GM23338 (cell line): ENCODE measurements around the gene DAB2. TPM values are rescaled to one million over a fixed set of nuclear protein-coding genes. Genes with fewer than 3 reads are reported as not detected.

Experiments used
- ATAC-seq: fragments of 200-7000 bp; cut with Tn5 transposase; 3 replicates; pipeline ENCODE4 v1.9.1; 2020
- DNase-seq: peaks from one replicate; pipeline ENCODE4 v3.0.0-alpha.2; 2015; ENCODE audit warnings: low spot score
- H2AFZ ChIP-seq: fragments of 200-600 bp; sonication (generic); 2 replicates; pipeline ENCODE4 v1.8.0; 2016; ENCODE audit warnings: antibody characterized with exemption, mild to moderate bottlenecking, moderate library complexity
- H3F3A ChIP-seq: fragments of 200-600 bp; sonication (generic); replicated peaks from 2 replicates; pipeline ENCODE4 v1.8.0; 2017; ENCODE audit warnings: antibody characterized with exemption, mixed run types, low read depth
- H3K27ac ChIP-seq: fragments of 200-600 bp; sonication (generic); 2 replicates; pipeline ENCODE4 v1.6.1; 2016; ENCODE audit warnings: low read depth
- H3K27me3 ChIP-seq: fragments of 200-600 bp; sonication (generic); 2 replicates; pipeline ENCODE4 v1.8.0; 2016; ENCODE audit warnings: mild to moderate bottlenecking, mixed run types, moderate library complexity; ENCODE audit not compliant: insufficient read depth
- H3K36me3 ChIP-seq: fragments of 200-600 bp; sonication (generic); 2 replicates; pipeline ENCODE4 v1.8.0; 2016; ENCODE audit warnings: mild to moderate bottlenecking; ENCODE audit not compliant: insufficient read depth
- H3K4me1 ChIP-seq: fragments of 200-600 bp; sonication (generic); 2 replicates; pipeline ENCODE4 v1.8.0; 2016; ENCODE audit warnings: mild to moderate bottlenecking, moderate library complexity; ENCODE audit not compliant: insufficient read depth
- H3K4me2 ChIP-seq: fragments of 200-600 bp; sonication (generic); 2 replicates; pipeline ENCODE4 v1.7.1; 2017; ENCODE audit warnings: mixed run types
- H3K4me3 ChIP-seq: fragments of 200-600 bp; sonication (generic); 2 replicates; pipeline ENCODE4 v1.6.1; 2016; ENCODE audit warnings: mixed run types
- H3K79me2 ChIP-seq: fragments of 200-600 bp; sonication (generic); replicated peaks from 2 replicates; pipeline ENCODE4 v1.8.0; 2017; ENCODE audit warnings: mild to moderate bottlenecking; ENCODE audit not compliant: insufficient read depth
- H3K9me2 ChIP-seq: fragments of 200-600 bp; sonication (generic); 2 replicates; pipeline ENCODE4 v1.8.0; 2017; ENCODE audit not compliant: insufficient read depth
- H4K20me1 ChIP-seq: fragments of 200-600 bp; sonication (generic); replicated peaks from 2 replicates; pipeline ENCODE4 v1.8.0; 2017; ENCODE audit warnings: mild to moderate bottlenecking; ENCODE audit not compliant: insufficient read depth
- H3K27ac Mint-ChIP-seq: 2 replicates; pipeline ENCODE4 v1.8.0; 2020; ENCODE audit warnings: inconsistent platforms, mild to moderate bottlenecking, moderate library complexity, mixed read lengths
- H3K27me3 Mint-ChIP-seq: 3 replicates; pipeline ENCODE4 v1.8.0; 2022; ENCODE audit warnings: low read depth, mild to moderate bottlenecking, moderate library complexity, mixed read lengths, inconsistent platforms; ENCODE audit not compliant: insufficient read depth, poor library complexity
- H3K36me3 Mint-ChIP-seq: 3 replicates; pipeline ENCODE4 v1.8.0; 2021; ENCODE audit warnings: low read depth, mild to moderate bottlenecking, inconsistent platforms, moderate library complexity, mixed read lengths
- H3K4me1 Mint-ChIP-seq: 3 replicates; pipeline ENCODE4 v1.8.0; 2020; ENCODE audit warnings: mild to moderate bottlenecking, inconsistent platforms, mixed read lengths
- H3K4me3 Mint-ChIP-seq: 3 replicates; pipeline ENCODE4 v1.8.0; 2021; ENCODE audit warnings: moderate library complexity, mild to moderate bottlenecking, inconsistent platforms, mixed read lengths
- H3K9me3 Mint-ChIP-seq: 3 replicates; pipeline ENCODE4 v1.8.0; 2020; ENCODE audit warnings: moderate library complexity, mild to moderate bottlenecking, inconsistent platforms, mixed read lengths
- CREB1 ChIP-seq: fragments of 250-450 bp; sonication (Bioruptor Pico); IDR thresholded peaks from 2 replicates; pipeline ENCODE4 v1.5.0; 2020; ENCODE audit warnings: low read depth, mild to moderate bottlenecking, moderate library complexity
- EZH2phosphoT487 ChIP-seq: fragments of 200-600 bp; sonication (generic); IDR thresholded peaks from one replicate; pipeline ENCODE4 v1.8.1; 2018; ENCODE audit warnings: antibody characterized with exemption; ENCODE audit not compliant: unreplicated experiment
- JUNB ChIP-seq: IDR thresholded peaks from one replicate; pipeline ENCODE4 v1.6.1; 2016; ENCODE audit warnings: antibody characterized with exemption; ENCODE audit not compliant: unreplicated experiment
- NANOG ChIP-seq: IDR thresholded peaks from 2 replicates; pipeline ENCODE4 v1.6.1; 2016; ENCODE audit warnings: antibody characterized with exemption, borderline replicate concordance
- POLR2AphosphoS5 ChIP-seq: IDR thresholded peaks from 2 replicates; pipeline ENCODE4 v1.6.1; 2016; ENCODE audit warnings: antibody characterized with exemption, low read depth
- STAT1 ChIP-seq: IDR thresholded peaks from one replicate; pipeline ENCODE4 v1.6.1; 2016; ENCODE audit warnings: antibody characterized with exemption; ENCODE audit not compliant: unreplicated experiment
- ZNF114 ChIP-seq: fragments of 250-450 bp; sonication (Bioruptor Pico); IDR thresholded peaks from 2 replicates; pipeline ENCODE4 v1.5.0; 2020; ENCODE audit warnings: mild to moderate bottlenecking, moderate library complexity
- ZNF331 ChIP-seq: fragments of 250-450 bp; sonication (Bioruptor Pico); IDR thresholded peaks from 2 replicates; pipeline ENCODE4 v1.5.0; 2020; ENCODE audit warnings: low read depth, mild to moderate bottlenecking, moderate library complexity
- polyA plus RNA-seq: library from polyadenylated mRNA; unstranded; fragments of >200 nt; fragmentation: Nextera tagmentation; extraction: Ambion mirVana; gene quantifications from 2 replicates; pipeline ENCODE4 v1.2.1, GENCODE V29; 2016
- total RNA-seq: library from RNA; depleted of rRNA; stranded (reverse); fragments of >200 nt; shearing (Covaris generic); gene quantifications from 2 replicates; pipeline ENCODE4 v1.2.3, GENCODE V29; 2014
- TF ChIP-seq, protein P1 (sequence below): IDR thresholded peaks from one replicate; pipeline ENCODE4 v1.6.1; 2018; ENCODE audit warnings: antibody characterized with exemption; ENCODE audit not compliant: unreplicated experiment
- TF ChIP-seq, protein P2 (sequence below): IDR thresholded peaks from 2 replicates; pipeline ENCODE4 v1.6.1; 2016; ENCODE audit warnings: antibody characterized with exemption
- TF ChIP-seq, protein P3 (sequence below): fragments of 250-450 bp; sonication (Bioruptor Pico); IDR thresholded peaks from 2 replicates; pipeline ENCODE4 v1.5.0; 2020; ENCODE audit warnings: mild to moderate bottlenecking, moderate library complexity

The DAB2 gene
- total and polyA plus RNA-seq, 2 experiments from 2014 or later: 6.4 to 8.4 TPM

DNA sequence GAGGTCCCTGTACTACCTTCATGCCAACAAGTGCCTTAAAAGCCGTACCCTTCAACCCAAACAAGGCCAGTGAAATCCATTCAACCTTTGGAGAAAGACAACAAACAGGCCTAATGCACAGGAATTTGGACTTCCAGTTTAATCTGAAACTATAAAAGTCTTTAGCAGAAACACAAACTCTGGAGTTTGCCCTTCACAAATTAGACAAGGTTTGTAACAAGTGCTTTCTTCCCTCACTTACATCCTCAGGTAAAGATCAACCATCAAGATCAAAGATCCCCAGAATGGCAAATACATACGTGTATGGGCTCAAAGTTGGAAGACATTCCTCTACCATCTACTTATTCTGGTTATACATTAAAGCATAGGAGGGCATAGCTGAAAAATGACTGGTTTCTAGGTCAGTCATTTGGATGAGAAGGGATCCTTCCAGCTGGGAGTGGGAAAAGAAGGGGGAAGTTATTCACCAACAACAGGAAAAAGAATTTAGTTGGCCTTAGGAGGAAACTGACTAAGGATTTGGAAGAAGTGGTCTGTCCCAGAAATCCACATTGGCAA is 2.0 kb downstream of the DAB2 start:
- Histone ChIP-seq H3K36me3 (no peaks in the 10 kb centered on the region), H3F3A (no peaks in the 10 kb centered on the region), H3K79me2 (no peaks in the 10 kb centered on the region), H3K27ac (no peak overlapping the region), H2AFZ (no peak overlapping the region), H3K4me2 (no peak overlapping the region), H3K9me2 (no peaks in the 10 kb centered on the region), H4K20me1 (no peaks in the 10 kb centered on the region), H3K27me3 (peaks cover 13% of the 10 kb centered on the region; the same call in 1 of the 2 replicates), H3K4me1 (peaks cover 27% of the 10 kb centered on the region), H3K4me3 (no peak overlapping the region)
- TF ChIP-seq, protein P1, sequence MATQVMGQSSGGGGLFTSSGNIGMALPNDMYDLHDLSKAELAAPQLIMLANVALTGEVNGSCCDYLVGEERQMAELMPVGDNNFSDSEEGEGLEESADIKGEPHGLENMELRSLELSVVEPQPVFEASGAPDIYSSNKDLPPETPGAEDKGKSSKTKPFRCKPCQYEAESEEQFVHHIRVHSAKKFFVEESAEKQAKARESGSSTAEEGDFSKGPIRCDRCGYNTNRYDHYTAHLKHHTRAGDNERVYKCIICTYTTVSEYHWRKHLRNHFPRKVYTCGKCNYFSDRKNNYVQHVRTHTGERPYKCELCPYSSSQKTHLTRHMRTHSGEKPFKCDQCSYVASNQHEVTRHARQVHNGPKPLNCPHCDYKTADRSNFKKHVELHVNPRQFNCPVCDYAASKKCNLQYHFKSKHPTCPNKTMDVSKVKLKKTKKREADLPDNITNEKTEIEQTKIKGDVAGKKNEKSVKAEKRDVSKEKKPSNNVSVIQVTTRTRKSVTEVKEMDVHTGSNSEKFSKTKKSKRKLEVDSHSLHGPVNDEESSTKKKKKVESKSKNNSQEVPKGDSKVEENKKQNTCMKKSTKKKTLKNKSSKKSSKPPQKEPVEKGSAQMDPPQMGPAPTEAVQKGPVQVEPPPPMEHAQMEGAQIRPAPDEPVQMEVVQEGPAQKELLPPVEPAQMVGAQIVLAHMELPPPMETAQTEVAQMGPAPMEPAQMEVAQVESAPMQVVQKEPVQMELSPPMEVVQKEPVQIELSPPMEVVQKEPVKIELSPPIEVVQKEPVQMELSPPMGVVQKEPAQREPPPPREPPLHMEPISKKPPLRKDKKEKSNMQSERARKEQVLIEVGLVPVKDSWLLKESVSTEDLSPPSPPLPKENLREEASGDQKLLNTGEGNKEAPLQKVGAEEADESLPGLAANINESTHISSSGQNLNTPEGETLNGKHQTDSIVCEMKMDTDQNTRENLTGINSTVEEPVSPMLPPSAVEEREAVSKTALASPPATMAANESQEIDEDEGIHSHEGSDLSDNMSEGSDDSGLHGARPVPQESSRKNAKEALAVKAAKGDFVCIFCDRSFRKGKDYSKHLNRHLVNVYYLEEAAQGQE: no peak
- TF ChIP-seq NANOG (no peak), POLR2AphosphoS5 (no peak), JUNB (no peak), EZH2phosphoT487 (no peak), ZNF331 (no peak), ZNF114 (no peak), STAT1 (no peak), CREB1 (CRISPR knock-in tag) (no peak)
- TF ChIP-seq, protein P2, sequence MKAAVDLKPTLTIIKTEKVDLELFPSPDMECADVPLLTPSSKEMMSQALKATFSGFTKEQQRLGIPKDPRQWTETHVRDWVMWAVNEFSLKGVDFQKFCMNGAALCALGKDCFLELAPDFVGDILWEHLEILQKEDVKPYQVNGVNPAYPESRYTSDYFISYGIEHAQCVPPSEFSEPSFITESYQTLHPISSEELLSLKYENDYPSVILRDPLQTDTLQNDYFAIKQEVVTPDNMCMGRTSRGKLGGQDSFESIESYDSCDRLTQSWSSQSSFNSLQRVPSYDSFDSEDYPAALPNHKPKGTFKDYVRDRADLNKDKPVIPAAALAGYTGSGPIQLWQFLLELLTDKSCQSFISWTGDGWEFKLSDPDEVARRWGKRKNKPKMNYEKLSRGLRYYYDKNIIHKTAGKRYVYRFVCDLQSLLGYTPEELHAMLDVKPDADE: no peak
- TF ChIP-seq, protein P3, sequence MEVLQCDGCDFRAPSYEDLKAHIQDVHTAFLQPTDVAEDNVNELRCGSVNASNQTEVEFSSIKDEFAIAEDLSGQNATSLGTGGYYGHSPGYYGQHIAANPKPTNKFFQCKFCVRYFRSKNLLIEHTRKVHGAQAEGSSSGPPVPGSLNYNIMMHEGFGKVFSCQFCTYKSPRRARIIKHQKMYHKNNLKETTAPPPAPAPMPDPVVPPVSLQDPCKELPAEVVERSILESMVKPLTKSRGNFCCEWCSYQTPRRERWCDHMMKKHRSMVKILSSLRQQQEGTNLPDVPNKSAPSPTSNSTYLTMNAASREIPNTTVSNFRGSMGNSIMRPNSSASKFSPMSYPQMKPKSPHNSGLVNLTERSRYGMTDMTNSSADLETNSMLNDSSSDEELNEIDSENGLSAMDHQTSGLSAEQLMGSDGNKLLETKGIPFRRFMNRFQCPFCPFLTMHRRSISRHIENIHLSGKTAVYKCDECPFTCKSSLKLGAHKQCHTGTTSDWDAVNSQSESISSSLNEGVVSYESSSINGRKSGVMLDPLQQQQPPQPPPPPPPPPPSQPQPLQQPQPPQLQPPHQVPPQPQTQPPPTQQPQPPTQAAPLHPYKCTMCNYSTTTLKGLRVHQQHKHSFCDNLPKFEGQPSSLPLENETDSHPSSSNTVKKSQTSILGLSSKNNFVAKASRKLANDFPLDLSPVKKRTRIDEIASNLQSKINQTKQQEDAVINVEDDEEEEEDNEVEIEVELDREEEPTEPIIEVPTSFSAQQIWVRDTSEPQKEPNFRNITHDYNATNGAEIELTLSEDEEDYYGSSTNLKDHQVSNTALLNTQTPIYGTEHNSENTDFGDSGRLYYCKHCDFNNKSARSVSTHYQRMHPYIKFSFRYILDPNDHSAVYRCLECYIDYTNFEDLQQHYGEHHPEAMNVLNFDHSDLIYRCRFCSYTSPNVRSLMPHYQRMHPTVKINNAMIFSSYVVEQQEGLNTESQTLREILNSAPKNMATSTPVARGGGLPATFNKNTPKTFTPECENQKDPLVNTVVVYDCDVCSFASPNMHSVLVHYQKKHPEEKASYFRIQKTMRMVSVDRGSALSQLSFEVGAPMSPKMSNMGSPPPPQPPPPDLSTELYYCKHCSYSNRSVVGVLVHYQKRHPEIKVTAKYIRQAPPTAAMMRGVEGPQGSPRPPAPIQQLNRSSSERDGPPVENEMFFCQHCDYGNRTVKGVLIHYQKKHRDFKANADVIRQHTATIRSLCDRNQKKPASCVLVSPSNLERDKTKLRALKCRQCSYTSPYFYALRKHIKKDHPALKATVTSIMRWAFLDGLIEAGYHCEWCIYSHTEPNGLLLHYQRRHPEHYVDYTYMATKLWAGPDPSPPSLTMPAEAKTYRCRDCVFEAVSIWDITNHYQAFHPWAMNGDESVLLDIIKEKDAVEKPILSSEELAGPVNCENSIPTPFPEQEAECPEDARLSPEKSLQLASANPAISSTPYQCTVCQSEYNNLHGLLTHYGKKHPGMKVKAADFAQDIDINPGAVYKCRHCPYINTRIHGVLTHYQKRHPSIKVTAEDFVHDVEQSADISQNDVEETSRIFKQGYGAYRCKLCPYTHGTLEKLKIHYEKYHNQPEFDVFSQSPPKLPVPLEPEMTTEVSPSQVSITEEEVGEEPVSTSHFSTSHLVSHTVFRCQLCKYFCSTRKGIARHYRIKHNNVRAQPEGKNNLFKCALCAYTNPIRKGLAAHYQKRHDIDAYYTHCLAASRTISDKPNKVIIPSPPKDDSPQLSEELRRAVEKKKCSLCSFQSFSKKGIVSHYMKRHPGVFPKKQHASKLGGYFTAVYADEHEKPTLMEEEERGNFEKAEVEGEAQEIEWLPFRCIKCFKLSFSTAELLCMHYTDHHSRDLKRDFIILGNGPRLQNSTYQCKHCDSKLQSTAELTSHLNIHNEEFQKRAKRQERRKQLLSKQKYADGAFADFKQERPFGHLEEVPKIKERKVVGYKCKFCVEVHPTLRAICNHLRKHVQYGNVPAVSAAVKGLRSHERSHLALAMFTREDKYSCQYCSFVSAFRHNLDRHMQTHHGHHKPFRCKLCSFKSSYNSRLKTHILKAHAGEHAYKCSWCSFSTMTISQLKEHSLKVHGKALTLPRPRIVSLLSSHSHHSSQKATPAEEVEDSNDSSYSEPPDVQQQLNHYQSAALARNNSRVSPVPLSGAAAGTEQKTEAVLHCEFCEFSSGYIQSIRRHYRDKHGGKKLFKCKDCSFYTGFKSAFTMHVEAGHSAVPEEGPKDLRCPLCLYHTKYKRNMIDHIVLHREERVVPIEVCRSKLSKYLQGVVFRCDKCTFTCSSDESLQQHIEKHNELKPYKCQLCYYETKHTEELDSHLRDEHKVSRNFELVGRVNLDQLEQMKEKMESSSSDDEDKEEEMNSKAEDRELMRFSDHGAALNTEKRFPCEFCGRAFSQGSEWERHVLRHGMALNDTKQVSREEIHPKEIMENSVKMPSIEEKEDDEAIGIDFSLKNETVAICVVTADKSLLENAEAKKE (CRISPR knock-in tag): no peak
- no peaks in the 10 kb centered on the region for H3K36me3 Mint-ChIP-seq
- H3K4me3 Mint-ChIP-seq: no peak overlapping the region
- no peak overlapping the region for H3K27ac Mint-ChIP-seq
- no peak for ATAC-seq
- peaks cover 46% of the 10 kb centered on the region for H3K4me1 Mint-ChIP-seq
- H3K27me3 Mint-ChIP-seq: peaks cover 5% of the 10 kb centered on the region
- no peak for DNase-seq
- H3K9me3 Mint-ChIP-seq: no peaks in the 10 kb centered on the region
